Testis (tissue), 2 donors: ENCODE results near the gene COL7A1.

ENCODE experiments used
- POLR2A ChIP-seq: fragments of 450-650 bp; IDR thresholded peaks from one replicate; pipeline ENCODE4 v1.6.1; 2017; ENCODE audit warnings: antibody characterized with exemption, mild to moderate bottlenecking, moderate library complexity
- TF ChIP-seq, protein P1 (sequence below), 3 experiments: fragments of 450-650 bp in 2 of 3; fragments of 200-600 bp in 1 of 3; sonication (generic) in 1 of 3; IDR thresholded peaks; one replicate each; pipeline ENCODE4 v1.5.1; 2016 to 2019; ENCODE audit warnings: antibody characterized with exemption in 3 of 3, mild to moderate bottlenecking in 2 of 3, moderate library complexity in 1 of 3

DNA sequence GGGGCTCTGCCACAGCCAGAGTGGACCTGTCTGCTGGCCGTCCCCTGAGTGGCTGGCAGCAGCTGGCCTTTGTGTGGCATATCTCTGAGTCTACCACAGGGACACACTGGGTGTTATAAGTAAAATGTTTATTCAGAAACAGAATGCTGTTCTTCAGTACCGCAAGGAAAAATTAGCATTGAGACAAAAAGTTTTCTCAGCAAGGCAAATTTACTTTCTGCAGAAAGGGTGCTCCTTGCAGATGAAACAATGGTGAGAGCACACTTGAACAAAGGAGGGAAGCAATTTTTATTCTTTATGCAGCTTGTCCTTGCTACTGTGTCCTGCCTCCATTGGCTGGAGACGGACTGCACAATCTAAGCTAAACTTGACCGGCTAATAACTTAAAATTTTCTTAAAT is 22.4 kb upstream of the COL7A1 start:
- TF ChIP-seq, protein P1, sequence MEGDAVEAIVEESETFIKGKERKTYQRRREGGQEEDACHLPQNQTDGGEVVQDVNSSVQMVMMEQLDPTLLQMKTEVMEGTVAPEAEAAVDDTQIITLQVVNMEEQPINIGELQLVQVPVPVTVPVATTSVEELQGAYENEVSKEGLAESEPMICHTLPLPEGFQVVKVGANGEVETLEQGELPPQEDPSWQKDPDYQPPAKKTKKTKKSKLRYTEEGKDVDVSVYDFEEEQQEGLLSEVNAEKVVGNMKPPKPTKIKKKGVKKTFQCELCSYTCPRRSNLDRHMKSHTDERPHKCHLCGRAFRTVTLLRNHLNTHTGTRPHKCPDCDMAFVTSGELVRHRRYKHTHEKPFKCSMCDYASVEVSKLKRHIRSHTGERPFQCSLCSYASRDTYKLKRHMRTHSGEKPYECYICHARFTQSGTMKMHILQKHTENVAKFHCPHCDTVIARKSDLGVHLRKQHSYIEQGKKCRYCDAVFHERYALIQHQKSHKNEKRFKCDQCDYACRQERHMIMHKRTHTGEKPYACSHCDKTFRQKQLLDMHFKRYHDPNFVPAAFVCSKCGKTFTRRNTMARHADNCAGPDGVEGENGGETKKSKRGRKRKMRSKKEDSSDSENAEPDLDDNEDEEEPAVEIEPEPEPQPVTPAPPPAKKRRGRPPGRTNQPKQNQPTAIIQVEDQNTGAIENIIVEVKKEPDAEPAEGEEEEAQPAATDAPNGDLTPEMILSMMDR (IDR thresholded peaks at IDR 0.05), result no peak
- no peak for TF ChIP-seq POLR2A
